GM19035 (cell line): ENCODE results near the gene TENM3.

ENCODE experiments used
- ATAC-seq: cut with Tn5 transposase; IDR thresholded peaks from one replicate; pipeline ENCODE4 v1.9.1; 2021; ENCODE audit not compliant: unreplicated experiment

TENM3 gene

DNA sequence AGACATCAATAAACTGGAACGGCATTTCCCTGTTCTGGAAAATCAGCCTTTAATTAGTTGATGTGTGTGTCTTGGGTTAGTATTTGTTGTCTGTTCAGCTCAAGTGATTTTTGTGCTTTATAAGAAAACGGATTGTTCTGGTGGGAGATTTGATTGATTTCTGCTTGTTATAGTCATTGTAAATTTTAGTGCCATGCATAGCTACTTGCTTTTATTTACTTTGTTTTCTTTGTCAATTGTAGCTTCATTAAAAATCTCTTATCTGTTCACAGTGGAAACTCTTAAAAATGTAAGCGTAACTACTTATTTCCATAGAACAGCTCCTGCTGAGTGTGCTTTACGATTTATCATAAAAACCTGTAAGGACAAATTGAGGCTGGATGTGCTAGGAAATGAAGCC, 253.2 kb downstream of the TENM3 start:
- no peak for ATAC-seq

DNA sequence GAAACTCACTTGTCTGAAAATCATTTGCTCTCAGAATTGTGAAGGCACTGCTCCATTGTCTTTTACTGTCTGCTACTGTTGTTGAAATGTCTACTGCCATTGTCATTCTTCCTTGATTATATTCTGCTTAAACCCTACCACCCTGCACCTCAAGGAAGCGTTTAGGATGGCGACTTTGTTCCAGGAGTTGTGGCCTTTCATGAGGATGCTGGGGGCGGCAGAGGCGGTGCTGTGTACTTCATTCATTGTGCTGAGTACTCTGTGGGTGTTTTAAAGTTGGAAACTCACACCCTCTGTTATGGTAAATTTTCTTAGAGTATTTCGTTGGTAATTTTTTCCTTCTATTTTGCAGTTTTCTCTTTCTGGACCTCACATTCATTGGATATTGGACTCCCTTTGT, 258.9 kb downstream of the TENM3 start:
- no peak for ATAC-seq

DNA sequence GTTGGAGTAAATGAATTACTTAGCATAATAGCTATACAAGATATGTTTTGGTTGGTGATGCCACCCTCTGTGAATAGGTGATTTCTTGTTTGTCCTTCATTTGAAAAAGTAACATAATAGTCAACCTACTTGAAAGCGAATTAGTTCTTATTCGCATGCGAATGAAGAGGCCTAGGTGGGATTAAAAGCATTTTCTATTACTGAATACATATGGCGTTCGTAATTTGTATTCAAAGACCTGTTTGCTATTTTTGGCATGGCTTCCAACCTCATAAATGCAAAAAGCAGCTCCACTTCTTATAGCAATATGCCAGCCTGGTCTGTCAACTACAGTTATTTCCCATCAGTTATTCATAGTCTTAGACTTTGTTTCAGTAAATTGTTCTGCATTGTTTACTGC, 261.3 kb downstream of the TENM3 start:
- ATAC-seq: no peak

- ATAC-seq: no peak
These were observed 264.6 kb downstream of the TENM3 start for GRCh38 chr4:182507805-182508204.

- no peak for ATAC-seq
These were observed 267.6 kb downstream of the TENM3 start for GRCh38 chr4:182510836-182511235.

GRCh38 chr4:182513587-182514291, 270.5 kb downstream of the TENM3 start:
- ATAC-seq: peak; percentile 72

GRCh38 chr4:182518421-182518820, 275.2 kb downstream of the TENM3 start:
- peak; percentile 35 for ATAC-seq

GRCh38 chr4:182519528-182519927, 276.3 kb downstream of the TENM3 start:
- ATAC-seq: no peak

DNA sequence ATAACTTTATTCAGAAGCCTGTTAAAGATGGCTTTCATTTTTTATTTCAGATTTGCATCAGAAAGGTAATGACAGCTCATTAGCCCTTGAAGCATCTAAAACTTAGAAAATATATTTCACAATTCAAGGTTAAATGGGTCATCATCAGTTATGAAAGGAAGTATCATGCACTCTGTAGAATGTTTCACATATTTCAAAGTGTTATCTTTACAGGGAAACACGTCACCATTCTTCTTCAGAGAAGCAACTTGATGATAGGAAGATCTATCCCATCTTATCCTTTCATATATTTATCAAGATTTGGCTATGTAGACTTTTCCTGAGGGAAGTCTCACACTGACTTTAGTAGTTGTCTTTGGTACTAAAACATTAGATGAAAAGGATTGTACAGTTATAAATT, 277.8 kb downstream of the TENM3 start:
- no peak for ATAC-seq

- no peak for ATAC-seq
These were observed 285.6 kb downstream of the TENM3 start for GRCh38 chr4:182528819-182529218.

- no peak for ATAC-seq
These were observed 287.2 kb downstream of the TENM3 start for GRCh38 chr4:182530451-182530850.

GRCh38 chr4:182531555-182532162, 288.5 kb downstream of the TENM3 start:
- ATAC-seq: no peak

GRCh38 chr4:182532441-182532840, 289.2 kb downstream of the TENM3 start:
- ATAC-seq: no peak

GRCh38 chr4:182533964-182534363, 290.8 kb downstream of the TENM3 start:
- no peak for ATAC-seq

- no peak for ATAC-seq
These were observed 293.1 kb downstream of the TENM3 start for GRCh38 chr4:182536221-182536811.

DNA sequence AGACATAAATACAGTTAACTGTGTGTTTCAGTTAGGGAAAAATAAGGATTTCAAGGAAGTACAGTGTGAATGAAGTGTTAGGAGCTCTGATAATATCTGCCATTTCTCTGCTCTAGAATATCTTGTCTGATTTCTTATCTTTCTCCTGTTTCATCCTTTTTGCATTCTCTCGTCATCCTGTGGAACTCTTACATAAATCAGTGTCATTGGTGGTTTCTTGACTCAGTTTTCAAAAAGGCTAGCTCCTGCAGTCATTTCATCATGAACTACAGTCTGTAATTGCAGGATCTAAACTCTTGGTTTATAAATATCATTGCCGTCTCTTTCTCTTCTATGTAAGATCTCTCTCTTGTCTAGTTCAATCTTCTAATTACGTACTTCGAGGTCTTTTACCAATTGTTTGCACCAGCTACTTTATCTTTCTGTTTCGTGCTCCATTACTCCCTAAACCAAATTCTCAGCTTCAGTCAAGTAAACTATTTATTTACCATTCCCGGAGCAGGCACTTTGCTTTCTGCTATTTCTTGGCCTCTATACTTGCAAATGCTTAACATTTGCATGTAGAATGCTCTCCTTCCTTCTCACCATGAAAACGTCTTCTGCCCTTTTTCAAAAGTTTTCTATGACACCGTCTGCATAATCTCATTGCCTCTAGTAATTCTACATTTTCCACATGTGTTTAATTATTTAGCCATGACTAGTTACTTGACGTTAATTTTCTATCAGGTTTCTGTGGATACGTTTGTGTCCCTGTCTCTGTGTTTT, 294.0 kb downstream of the TENM3 start:
- ATAC-seq: no peak

- ATAC-seq: no peak
These were observed 294.8 kb downstream of the TENM3 start for GRCh38 chr4:182538031-182538430.

DNA sequence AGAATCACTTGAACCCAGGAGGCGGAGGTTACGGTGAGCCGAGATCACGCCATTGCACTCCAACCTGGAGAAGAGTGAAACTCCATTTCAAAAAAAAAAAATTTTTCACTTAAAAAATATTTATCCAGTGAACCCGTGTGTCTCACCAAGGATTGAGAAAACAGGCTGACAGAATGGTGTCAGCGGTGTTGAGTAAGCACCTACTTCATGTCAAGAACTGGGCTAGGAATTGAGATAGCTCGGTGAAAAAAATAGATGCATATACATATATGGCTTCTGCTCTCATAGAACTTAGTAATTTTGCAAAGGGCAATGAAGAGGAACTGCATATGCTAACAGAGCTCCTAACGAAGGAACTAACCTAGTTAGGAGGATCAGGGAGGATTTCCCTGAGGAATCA, 297.3 kb downstream of the TENM3 start:
- ATAC-seq: no peak

DNA sequence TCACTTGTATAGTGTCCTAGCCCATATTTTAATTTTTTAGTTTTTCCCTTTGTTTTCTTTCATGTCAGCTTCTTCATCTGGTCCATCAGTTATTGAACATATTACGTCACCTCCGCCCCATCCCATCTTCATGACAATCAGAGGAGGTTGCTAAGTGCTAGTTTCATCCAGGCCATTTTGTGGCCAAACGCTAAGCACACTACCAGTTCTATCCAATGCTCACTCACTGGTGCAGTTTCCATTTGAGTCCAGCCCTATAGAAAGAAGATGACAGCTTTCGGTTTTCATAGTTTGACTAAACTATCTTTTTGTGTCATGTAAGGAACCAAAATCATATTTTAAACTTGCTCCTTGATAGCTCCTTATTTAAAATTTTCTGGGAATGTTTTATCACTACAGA, 304.2 kb downstream of the TENM3 start:
- ATAC-seq: peak; percentile 99

- no peak for ATAC-seq
These were observed 305.0 kb downstream of the TENM3 start for GRCh38 chr4:182548156-182548555.

DNA sequence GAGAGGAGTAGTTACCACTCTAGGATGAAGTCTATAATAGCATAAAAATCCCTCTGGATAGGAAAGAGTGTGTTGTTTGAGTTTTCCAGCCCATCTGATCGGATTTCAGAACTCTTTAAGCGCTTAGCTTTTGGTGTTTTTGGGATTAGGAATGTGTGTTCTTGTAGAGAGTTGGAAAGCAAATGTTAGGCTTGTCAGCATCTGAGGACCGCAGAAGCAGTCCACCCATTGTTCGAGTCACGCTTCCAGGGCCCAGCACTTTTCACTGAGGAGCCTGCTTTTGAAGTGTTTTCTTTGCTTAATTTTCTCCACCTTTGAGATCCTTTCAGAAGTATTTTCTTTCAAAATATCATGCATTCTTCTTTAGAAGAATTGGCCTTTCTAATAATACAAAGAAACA, 306.2 kb downstream of the TENM3 start:
- no peak for ATAC-seq

DNA sequence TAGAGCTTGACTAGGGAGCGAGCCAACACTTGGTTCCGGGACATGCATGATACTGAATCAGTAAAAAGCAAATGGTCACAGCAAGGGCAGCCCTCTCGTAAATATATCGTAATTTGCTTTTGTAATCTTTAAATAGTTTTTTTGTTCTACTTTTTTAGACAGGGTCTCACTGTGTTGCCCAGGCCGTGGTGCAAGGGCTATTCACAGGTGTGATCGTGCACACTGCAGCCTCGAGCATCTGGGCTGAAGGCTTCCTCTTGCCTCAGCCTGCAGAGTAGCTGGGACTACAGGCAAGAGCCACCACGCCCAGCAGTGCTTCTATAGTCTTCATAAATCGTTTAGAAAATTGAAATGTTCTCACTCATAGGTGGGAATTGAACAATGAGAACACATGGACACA, 309.7 kb downstream of the TENM3 start:
- ATAC-seq: no peak
